GM19452 (cell line): ENCODE results near the gene UGT2B10.
"Not testable (repeated sequence)": the region's sequence is repeated elsewhere in the genome, so short reads cannot be mapped to it uniquely, and the experiment has no call there.

Experiments used
- ATAC-seq: cut with Tn5 transposase; IDR thresholded peaks from one replicate; pipeline ENCODE4 v1.9.1; 2021; ENCODE audit not compliant: unreplicated experiment

Gene UGT2B10

GRCh38 chr4:68815617-68816409 is at the start of gene UGT2B10:
TSS of gene UGT2B10 (plus strand) at chr4:68815994. CDS start at chr4:68816020, 26 bp downstream.
- ATAC-seq: not testable (repeated sequence)

GRCh38 chr4:68771836-68772235 is 44.0 kb upstream of the UGT2B10 start:
- ATAC-seq: not testable (repeated sequence)

- ATAC-seq: no peak
Observed at GRCh38 chr4:68773699-68774098, 42.1 kb upstream of the UGT2B10 start.

- no peak for ATAC-seq
Observed at GRCh38 chr4:68780232-68780631, 35.6 kb upstream of the UGT2B10 start.

- no peak for ATAC-seq
Observed at GRCh38 chr4:68797048-68797447, 18.7 kb upstream of the UGT2B10 start.

GRCh38 chr4:68797618-68798017 is 18.2 kb upstream of the UGT2B10 start:
- no peak for ATAC-seq

GRCh38 chr4:68803013-68803412 is 12.8 kb upstream of the UGT2B10 start:
- no peak for ATAC-seq

- no peak for ATAC-seq
Observed at GRCh38 chr4:68808060-68808459, 7.7 kb upstream of the UGT2B10 start.

- ATAC-seq: no peak
Observed at GRCh38 chr4:68810919-68811318, 4.9 kb upstream of the UGT2B10 start.

GRCh38 chr4:68816410-68817265 is 844 bp downstream of the UGT2B10 start:
- ATAC-seq: not testable (repeated sequence)

GRCh38 chr4:68817386-68817785 is 1.6 kb downstream of the UGT2B10 start:
- ATAC-seq: no peak

GRCh38 chr4:68818030-68818462 is 2.3 kb downstream of the UGT2B10 start:
- not testable (repeated sequence) for ATAC-seq

GRCh38 chr4:68831642-68832041 is 15.8 kb downstream of the UGT2B10 start:
- no peak for ATAC-seq

GRCh38 chr4:68850293-68850692 is 34.5 kb downstream of the UGT2B10 start:
- ATAC-seq: no peak

GRCh38 chr4:68855771-68856170 is 40.0 kb downstream of the UGT2B10 start:
- ATAC-seq: no peak

- no peak for ATAC-seq
Observed at GRCh38 chr4:68858039-68858438, 42.2 kb downstream of the UGT2B10 start.

- no peak for ATAC-seq
Observed at GRCh38 chr4:68859655-68860054, 43.9 kb downstream of the UGT2B10 start.

- no peak for ATAC-seq
Observed at GRCh38 chr4:68861057-68861456, 45.3 kb downstream of the UGT2B10 start.

- ATAC-seq: no peak
Observed at GRCh38 chr4:68864438-68865187, 48.8 kb downstream of the UGT2B10 start.

- ATAC-seq: no peak
Observed at GRCh38 chr4:68865188-68865638, 49.4 kb downstream of the UGT2B10 start.

GRCh38 chr4:68865760-68866159 is 50.0 kb downstream of the UGT2B10 start:
- ATAC-seq: no peak
